Head of caudate nucleus (tissue), 42 donors: ENCODE results near the gene SLIT1.

Experiments used
- DNase-seq, 42 donors: peaks; one replicate each; pipeline versions ENCODE4 v3.0.0 to v3.0.0-alpha.2; 2020 to 2021; ENCODE audit warnings: mixed read lengths in 7 of 42
- intact Hi-C: fragments of 100-400 bp; cut with DNase I; formaldehyde crosslinking; loops from one replicate; pipeline ENCODE4 v1.15.0; 2022

Gene SLIT1

GRCh38 chr10:97023401-97024167 is 162.2 kb downstream of the SLIT1 start:
- intact Hi-C loops, result loop anchor here (10.0 kb wide), 1 partner anchor 259 kb away; no protein-coding TSS in a partner anchor
- peak in 1 of 42 donors; percentile 23 for DNase-seq

DNA sequence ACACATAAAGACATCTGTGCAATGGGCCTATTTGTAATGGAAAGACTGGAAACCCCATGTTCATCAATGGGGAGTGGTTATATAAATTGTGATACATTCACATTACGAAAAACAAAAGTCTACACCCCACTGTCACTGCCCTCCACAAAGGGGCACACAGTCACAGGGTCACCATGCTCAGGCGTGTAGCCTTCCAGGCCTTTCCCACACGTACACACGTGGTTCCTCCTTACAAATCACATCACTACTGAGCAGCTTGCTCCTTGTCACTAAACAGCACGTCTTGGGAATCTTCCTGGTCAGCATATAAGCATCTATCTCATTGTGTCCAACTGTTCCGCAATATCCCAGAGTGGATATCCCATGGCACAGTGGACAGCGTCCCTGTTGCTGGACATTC is 163.1 kb downstream of the SLIT1 start:
- intact Hi-C loops, result loop anchor here (10.0 kb wide), 1 partner anchor 258 kb away; no protein-coding TSS in a partner anchor
- DNase-seq, result peak in 1 of 42 donors; percentile 13

DNA sequence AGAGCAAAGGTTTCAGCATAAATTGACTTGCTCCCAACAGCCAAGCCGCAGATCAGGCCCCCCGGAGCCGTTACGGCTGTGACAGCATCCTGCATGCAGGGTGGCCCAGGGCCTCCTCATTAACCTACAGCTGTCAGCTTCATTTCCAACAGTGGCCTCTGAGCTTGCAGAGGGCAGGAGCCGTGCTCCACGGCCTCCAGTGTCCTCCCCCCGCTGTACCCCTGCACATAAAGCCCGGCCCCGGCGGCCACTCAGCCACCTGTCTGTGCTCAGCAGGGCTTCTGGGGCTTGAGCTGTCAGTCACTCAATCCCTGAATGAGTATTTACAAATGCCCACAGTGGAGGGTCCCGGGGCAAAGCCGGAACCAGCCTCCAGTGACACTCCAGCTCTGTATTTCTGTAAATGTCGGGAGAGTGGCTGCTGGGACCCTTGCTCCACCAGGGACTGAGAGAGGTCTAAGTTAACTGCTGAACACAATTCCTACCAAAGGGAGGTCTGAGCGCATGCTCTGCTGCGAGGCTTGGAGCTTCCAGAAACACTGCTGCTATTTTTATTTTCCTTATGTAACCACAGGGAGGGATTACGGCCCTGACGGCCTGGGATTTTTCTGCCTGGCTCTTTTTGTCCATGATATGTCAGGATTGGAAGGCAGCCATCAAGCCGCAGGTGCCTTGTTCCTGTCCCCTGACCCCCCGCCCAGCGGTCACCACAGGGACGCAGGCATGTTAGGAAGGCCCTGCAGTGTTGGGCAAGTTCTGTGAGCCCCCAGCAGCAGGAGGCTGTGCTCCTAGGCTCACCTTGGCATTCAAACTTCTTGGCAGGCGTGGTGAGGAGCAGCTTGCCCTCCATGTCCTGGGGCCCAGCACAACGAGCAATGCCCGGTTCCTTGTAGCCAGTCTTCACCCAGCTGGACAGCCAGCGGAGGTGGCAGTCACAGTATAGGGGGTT is 165.0 kb downstream of the SLIT1 start:
- intact Hi-C loops, result loop anchor here (10.0 kb wide), 1 partner anchor 256 kb away; no protein-coding TSS in a partner anchor
- peak in 4 of 42 donors; percentile 36 to 61 (median 50) for DNase-seq

GRCh38 chr10:97019213-97019844 is 166.4 kb downstream of the SLIT1 start:
- intact Hi-C loops, result no loop called here
- no peak for DNase-seq

- intact Hi-C loops, result no loop called here
- peak in 2 of 42 donors; percentile 17 to 30 for DNase-seq
These were observed 167.2 kb downstream of the SLIT1 start for GRCh38 chr10:97018251-97019212.

DNA sequence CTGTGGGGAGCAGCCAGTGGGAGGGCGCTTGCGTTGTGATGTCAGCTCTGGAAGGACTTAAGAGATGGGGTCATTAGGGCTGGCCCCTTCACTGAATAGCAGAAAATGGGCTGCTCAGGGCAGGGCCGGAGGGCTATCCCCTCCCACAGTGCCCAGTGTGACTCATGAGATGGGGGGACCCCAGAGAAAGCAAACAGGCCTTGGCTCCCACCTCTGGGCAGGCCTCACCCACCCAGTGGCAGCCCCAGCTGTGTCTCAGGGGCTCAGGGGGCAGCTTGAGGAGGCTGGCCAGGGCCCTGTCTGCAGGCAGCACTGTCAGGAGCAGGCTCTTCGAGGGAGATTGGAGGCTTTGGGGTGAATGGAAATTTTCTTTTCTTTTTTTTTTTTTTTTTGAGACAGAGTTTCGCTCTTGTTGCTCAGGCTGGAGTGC is 168.3 kb downstream of the SLIT1 start:
- DNase-seq, result peak in 4 of 42 donors; percentile 26 to 34 (median 32)
- intact Hi-C loops, result no loop called here

DNA sequence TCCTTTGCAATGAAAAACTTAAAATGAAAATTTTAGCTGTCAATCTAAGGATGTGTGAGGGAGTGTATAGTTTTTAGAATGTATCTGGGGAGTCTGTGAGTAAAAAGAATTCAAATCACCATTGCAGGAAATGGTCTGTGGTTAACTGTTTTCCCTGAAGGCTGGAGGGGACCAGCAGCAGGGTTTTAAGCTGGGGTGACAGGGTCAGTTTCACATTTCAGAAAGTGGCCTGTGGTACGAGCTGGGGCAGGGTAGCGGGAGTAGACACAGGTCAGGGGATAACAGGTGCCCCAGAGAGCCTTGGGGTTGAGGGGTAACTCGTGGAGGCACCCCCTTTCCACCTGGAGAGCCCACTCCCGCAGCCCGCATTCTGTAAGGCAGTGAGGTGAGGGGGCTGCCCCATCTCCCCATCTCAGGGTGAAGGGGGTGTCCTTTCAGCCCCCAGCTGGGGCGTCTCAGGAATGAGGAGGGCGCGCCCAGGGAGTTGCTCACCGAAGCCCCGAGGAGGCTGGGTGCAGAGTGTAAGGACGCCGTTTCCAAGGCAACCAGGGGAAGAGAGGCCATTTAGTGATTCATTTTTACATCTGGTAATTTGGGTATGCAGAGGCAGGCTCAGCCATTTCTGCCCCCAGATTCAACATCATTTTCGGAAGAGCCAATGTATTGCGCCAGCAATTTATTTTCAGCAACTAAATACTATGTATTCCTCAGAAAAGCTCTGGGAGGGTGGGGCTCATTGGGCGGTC is 168.9 kb downstream of the SLIT1 start:
- intact Hi-C loops, result no loop called here
- peak in 32 of 42 donors; percentile 11 to 79 (median 42) for DNase-seq

DNA sequence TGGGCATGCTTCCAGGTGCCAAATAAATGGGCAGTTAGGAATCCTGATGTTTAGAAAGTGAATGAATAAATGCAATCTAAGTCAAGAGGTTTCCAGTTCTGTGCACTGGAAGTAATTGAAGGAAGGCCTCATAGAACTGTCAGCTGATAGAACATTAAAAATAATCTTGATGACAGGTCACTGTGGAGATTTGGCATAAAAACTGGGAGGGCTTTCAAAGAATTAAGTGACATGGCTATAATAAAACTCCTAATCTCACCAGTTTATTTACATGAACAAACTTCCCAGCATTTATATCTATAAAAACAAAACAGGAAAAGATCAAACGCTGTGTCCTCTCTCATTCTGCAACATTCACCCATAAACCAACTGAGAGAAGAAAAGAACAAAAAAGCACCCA is 170.5 kb downstream of the SLIT1 start:
- intact Hi-C loops, result no loop called here
- DNase-seq, result no peak

DNA sequence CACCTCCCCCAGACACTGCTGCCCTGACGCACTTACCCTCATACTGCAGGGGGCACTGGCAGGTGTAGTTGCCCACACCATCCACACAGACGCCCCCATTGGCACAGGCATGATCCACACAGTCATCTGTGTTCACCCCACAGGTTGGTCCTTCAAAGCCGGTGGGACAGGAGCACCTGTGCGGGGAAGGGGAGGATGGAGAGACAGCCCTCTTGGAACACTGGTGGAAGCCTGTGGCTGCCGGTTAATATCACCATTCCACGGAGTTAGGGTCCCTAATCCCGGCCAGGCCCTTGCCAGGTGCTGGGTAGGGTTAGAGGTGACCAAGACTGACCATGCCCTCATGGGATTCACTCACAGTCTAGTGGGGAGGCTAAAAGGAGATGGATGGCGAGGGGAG is 171.8 kb downstream of the SLIT1 start:
- intact Hi-C loops, result no loop called here

GRCh38 chr10:97013568-97013967 is 172.2 kb downstream of the SLIT1 start:
- peak in 2 of 42 donors; percentile 1 to 16 for DNase-seq
- intact Hi-C loops, result no loop called here

More for the DNA sequence above, 171.8 kb downstream of the SLIT1 start:
- peak in 2 of 42 donors; percentile 0 to 7 for DNase-seq

DNA sequence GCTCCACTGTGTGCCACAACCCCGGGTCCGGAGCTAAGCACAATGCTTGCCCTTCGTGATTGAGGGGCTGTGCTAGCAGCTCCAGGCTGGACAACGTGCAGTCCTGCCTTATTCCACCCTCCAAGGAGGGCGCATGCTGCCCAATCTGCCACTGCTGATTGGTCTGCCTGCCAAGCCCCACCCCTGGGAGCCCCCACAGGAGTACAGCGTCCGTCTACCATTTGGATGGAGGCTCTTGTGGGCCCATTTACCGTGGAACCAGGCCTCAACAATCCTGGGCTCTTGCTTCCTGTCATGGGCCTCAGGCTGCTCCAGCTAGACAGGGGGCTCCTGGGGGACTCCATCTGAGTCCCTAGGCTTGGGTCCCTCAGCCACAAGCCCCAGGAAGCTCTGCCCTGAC is 173.3 kb downstream of the SLIT1 start:
- DNase-seq, result peak in 2 of 42 donors; percentile 10 to 33
- intact Hi-C loops, result no loop called here

- peak in 2 of 42 donors; percentile 8 to 21 for DNase-seq
- intact Hi-C loops, result no loop called here
These were observed 174.4 kb downstream of the SLIT1 start for GRCh38 chr10:97011397-97011796.

DNA sequence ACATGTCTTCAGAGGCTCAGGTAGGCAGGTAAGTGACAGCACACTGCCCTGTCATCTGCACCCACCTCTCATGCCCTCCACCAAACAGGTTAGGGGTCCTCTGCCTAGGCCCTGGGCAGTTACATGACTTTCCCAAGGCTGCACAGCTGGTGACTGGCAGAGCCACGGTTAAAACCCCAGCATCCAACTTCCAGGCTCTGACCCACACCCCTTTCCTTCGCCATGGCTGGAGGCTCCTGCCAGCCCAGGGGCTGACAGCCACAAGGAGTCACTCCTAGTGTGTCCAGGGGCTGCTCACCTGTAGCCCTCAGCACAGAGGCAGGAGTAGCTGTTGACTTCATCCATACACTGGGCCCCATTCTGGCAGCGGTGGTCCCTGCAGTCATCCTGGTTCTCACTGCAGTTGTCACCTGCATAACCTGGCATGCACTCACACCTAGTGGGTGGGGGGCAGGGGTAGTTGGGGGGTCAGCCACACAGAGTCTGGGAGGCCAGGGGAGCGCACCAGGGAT is 175.0 kb downstream of the SLIT1 start:
- intact Hi-C loops, result no loop called here

DNA sequence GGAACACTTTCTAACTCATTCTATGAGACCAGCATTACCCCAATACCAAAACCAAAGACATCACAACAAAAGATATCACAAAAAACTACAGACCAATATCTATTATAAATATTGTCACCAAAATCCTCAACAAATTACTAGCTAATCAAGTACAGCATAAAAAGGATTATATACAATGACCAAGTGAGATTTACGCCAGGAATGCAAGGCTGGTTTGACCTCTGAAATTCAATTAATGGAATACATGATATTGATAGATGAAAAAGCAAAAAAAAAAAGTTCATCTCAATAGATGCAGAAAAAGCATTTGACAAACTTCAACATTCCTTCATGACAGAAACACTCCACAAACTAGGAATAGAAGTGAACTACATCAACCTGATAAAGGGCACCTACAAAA is 178.3 kb downstream of the SLIT1 start:
- DNase-seq, result no peak
- intact Hi-C loops, result no loop called here

More for the DNA sequence above, 175.0 kb downstream of the SLIT1 start:
- peak in 1 of 42 donors; percentile 9 for DNase-seq

GRCh38 chr10:97006364-97006763 is 179.4 kb downstream of the SLIT1 start:
- peak in 1 of 42 donors; percentile 2 for DNase-seq
- intact Hi-C loops, result no loop called here

GRCh38 chr10:97005349-97005748 is 180.4 kb downstream of the SLIT1 start:
- DNase-seq, result no peak
- intact Hi-C loops, result no loop called here

DNA sequence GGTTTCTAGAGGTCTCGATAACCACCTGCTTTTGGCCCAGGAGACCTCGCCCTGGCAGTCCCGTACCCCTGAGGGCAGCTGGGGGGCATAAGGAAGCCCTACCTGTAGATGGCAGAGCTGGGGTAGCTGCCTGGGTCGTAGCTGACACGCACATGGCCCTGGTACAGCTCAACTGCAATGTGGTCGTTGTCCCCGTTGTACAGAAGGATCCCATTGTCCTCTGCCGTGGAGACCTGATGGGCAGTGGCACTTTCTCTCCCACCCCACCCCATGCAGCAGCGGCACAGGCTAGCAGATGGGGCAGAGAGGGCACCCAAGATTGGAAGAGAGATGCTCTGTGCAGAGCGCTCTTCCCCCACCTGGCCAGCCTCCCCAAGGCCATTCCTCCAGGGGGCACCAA is 181.2 kb downstream of the SLIT1 start:
- intact Hi-C loops, result no loop called here
- DNase-seq, result peak in 1 of 42 donors; percentile 0
